ENCODE data around the gene ZMIZ1. TPM values are rescaled to one million over a fixed set of nuclear protein-coding genes. Genes with fewer than 3 reads are reported as not detected.
A peak's percentile ranks its signal among the peaks of the same experiment; 100 is the strongest.

Gene ZMIZ1
- total RNA-seq, 4 donors from 2014 or later, result 18.7 to 188 (median 36.7) TPM

DNA sequence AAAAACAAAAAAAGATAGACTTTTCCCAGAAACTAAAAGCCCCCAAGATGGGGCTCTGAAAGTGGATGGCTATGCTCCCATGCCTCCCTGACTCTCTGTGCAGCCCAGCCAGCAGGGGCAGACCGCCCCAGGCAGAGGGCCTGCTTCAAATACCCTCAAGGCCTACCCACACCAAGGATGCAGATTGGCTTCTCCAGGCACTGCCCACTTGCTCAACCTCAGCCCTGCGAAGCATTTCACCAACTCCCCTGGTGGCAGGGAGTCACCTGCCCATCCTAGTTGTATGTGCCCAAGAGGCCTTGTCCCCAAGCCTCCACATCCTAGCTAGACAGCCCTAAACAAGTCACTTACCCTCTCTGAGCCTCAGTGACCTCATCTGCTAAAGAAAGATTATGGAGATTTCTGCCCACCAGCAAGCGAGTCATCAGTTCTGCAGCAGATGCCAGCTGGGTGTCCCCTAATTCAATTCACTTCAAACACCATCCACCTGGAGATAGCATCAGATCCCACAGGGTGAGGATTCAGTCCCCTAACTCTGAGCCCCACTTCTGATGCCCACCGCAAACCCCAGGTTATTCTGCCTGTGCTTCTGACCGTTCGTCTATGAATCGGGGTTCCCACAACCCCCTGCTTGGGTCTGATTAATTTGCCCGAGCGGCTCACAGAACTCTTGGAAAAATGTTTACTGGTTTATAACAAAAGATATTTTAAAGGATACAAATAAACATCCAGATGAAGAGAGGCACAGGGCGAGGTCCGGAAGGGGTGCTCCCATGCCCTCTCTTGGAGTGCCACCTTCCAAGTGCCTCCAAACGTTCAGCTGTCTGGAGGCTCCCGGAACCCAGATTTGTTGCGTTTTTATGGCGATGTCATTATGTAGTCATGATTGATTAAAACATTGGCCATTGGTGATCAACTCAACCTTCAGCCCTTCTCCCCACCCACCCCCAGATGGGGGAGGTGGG is 18.6 kb upstream of the ZMIZ1 start:
- Histone ChIP-seq H3K27me3 (no peaks in the 10 kb centered on the region), H3K36me3 (no peaks in the 10 kb centered on the region), H3K9me3 (no peaks in the 10 kb centered on the region), H3K4me1 (no peaks in the 10 kb centered on the region), H3K4me3 (no peak overlapping the region), H3K27ac (no peak overlapping the region)
- no peak for TF ChIP-seq POLR2A (IDR thresholded peaks at IDR 0.05)
- TF ChIP-seq, protein P1, sequence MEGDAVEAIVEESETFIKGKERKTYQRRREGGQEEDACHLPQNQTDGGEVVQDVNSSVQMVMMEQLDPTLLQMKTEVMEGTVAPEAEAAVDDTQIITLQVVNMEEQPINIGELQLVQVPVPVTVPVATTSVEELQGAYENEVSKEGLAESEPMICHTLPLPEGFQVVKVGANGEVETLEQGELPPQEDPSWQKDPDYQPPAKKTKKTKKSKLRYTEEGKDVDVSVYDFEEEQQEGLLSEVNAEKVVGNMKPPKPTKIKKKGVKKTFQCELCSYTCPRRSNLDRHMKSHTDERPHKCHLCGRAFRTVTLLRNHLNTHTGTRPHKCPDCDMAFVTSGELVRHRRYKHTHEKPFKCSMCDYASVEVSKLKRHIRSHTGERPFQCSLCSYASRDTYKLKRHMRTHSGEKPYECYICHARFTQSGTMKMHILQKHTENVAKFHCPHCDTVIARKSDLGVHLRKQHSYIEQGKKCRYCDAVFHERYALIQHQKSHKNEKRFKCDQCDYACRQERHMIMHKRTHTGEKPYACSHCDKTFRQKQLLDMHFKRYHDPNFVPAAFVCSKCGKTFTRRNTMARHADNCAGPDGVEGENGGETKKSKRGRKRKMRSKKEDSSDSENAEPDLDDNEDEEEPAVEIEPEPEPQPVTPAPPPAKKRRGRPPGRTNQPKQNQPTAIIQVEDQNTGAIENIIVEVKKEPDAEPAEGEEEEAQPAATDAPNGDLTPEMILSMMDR (IDR thresholded peaks at IDR 0.05), result no peak
- DNase-seq, result peak; percentile 7 to 12
- intact Hi-C loops (cut with DNase I; ENCODE audit: low total_unique reads), result no loop called here

GRCh38 chr10:79050896-79051555 is 17.7 kb upstream of the ZMIZ1 start:
- intact Hi-C loops (cut with DNase I; ENCODE audit: low total_unique reads), result no loop called here
- no peaks in the 10 kb centered on the region for H3K9me3 ChIP-seq
- TF ChIP-seq POLR2A (IDR thresholded peaks at IDR 0.05), result no peak
- TF ChIP-seq, protein P1 (IDR thresholded peaks at IDR 0.05), result no peak
- no peaks in the 10 kb centered on the region for H3K36me3 ChIP-seq
- H3K27me3 ChIP-seq, result no peaks in the 10 kb centered on the region
- H3K4me3 ChIP-seq, result no peak overlapping the region
- H3K27ac ChIP-seq, result no peak overlapping the region
- H3K4me1 ChIP-seq, result no peaks in the 10 kb centered on the region
- peak in 1 of 2 donors; percentile 11 for DNase-seq

DNA sequence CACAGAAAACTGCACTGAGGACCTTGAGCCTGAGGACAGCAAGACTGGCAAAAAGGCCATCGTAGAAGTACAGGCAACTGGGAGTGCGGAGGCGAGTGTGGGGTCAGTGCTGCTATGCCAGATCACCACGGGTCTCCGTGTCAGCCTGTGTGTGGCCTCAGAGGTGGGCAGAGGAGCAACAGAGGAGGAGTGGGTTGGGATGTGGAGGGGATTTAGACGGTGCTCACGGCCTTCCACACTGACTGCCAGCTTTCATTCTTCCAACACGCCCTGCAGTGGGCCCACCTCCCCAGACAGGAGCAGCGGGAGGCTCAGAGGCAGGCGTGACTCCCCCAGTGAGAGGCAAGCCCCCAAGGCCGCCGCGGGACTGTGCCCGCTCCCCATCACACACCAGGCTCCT is 17.0 kb upstream of the ZMIZ1 start:
- Histone ChIP-seq H3K27ac (no peak overlapping the region), H3K27me3 (no peaks in the 10 kb centered on the region), H3K9me3 (no peaks in the 10 kb centered on the region), H3K4me3 (no peak overlapping the region), H3K4me1 (no peaks in the 10 kb centered on the region), H3K36me3 (no peaks in the 10 kb centered on the region)
- peak in 1 of 2 donors; percentile 12 for DNase-seq
- TF ChIP-seq POLR2A (IDR thresholded peaks at IDR 0.05), result no peak
- TF ChIP-seq, protein P1 (IDR thresholded peaks at IDR 0.05), result no peak
- intact Hi-C loops (cut with DNase I; ENCODE audit: low total_unique reads), result no loop called here

DNA sequence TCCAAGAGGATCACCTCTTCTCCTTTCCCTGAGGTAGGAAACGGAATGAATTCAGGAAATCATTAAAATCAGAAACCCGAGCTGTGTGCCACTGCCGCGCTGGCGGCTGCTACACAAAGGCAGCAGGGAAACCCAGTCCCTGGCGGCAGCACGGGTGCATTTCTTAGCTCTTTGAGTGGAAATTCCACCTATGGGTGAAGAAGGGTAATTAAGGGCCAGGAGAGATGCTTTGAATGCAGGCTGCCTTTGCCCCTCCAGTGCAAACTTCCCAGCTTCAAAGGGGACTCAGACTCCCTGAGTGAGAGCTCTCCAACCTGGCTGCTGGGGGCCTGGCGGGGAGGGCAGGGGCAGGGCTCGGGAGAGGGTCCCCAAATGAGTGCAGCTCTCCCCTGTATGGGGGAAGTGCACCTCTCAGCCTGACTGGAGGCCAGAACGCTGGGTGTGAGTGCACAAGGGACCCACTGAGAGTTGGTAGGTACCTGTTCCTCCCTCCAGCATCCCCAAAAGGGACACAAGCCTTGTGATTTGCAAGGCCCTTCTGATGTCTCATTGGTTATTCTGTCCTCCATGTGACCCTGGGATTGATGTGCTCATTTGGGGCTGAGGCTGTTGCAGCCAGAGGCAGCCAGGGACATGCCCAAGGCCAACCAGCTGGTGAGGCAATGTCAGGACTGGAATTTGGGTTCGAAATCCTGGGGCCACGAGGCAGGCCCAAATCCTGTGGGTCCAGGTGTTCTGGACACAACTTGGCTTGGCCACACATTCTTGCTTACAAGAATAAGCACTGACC is 16.3 kb upstream of the ZMIZ1 start:
- peak; percentile 8 to 12 for DNase-seq
- no peaks in the 10 kb centered on the region for H3K4me1 ChIP-seq
- H3K27ac ChIP-seq, result no peak overlapping the region
- TF ChIP-seq, protein P1 (IDR thresholded peaks at IDR 0.05), result no peak
- TF ChIP-seq POLR2A (IDR thresholded peaks at IDR 0.05), result no peak
- H3K4me3 ChIP-seq, result no peak overlapping the region
- H3K9me3 ChIP-seq, result no peaks in the 10 kb centered on the region
- no peaks in the 10 kb centered on the region for H3K36me3 ChIP-seq
- intact Hi-C loops (cut with DNase I; ENCODE audit: low total_unique reads), result no loop called here
- no peaks in the 10 kb centered on the region for H3K27me3 ChIP-seq
